HepG2 (cell line): Measurements from ENCODE around the gene GIPC1. TPM values are rescaled to one million over a fixed set of nuclear protein-coding genes. Genes with fewer than 3 reads are reported as not detected.

Experiments
- ARID4A ChIP-seq: sonication (generic); formaldehyde crosslinking; IDR thresholded peaks from 2 replicates; pipeline ENCODE4 v1.5.0; 2020; ENCODE audit warnings: mild to moderate bottlenecking, missing genetic modification reagents, borderline replicate concordance
- ATF1 ChIP-seq: IDR thresholded peaks from 2 replicates; pipeline ENCODE4 v1.6.1; 2016; ENCODE audit warnings: mild to moderate bottlenecking, control low read depth
- BHLHE40 ChIP-seq: IDR thresholded peaks from 2 replicates; pipeline ENCODE4 v1.6.1; 2011; ENCODE audit warnings: low read length, improper control_type of control experiment
- CC2D1A ChIP-seq: sonication (generic); formaldehyde crosslinking; IDR thresholded peaks from 2 replicates; pipeline ENCODE4 v1.8.1; 2023; ENCODE audit warnings: mild to moderate bottlenecking, missing genetic modification reagents
- E2F2 ChIP-seq: sonication (generic); formaldehyde crosslinking; IDR thresholded peaks from 2 replicates; pipeline ENCODE4 v1.4.0; 2020; ENCODE audit warnings: missing genetic modification reagents, borderline replicate concordance
- EED ChIP-seq: sonication (generic); formaldehyde crosslinking; IDR thresholded peaks from 2 replicates; pipeline ENCODE4 v1.5.0; 2020; ENCODE audit warnings: mild to moderate bottlenecking, missing genetic modification reagents
- HNRNPL ChIP-seq: fragments of 200-400 bp; formaldehyde crosslinking; IDR thresholded peaks from 2 replicates; pipeline ENCODE4 v1.6.1; 2017; ENCODE audit warnings: mild to moderate bottlenecking, low read depth, low read length
- MAX ChIP-seq: IDR thresholded peaks from 2 replicates; pipeline ENCODE4 v1.6.1; 2012; ENCODE audit warnings: inconsistent platforms
- NRL ChIP-seq: sonication (generic); formaldehyde crosslinking; IDR thresholded peaks from 2 replicates; pipeline ENCODE4 v1.5.0; 2020; ENCODE audit warnings: missing genetic modification reagents, mild to moderate bottlenecking, moderate library complexity, borderline replicate concordance
- PATZ1 ChIP-seq: sonication (generic); formaldehyde crosslinking; IDR thresholded peaks from 2 replicates; pipeline ENCODE4 v1.4.0; 2020; ENCODE audit warnings: missing genetic modification reagents
- RCOR2 ChIP-seq: IDR thresholded peaks from 2 replicates; pipeline ENCODE4 v1.6.1; 2016; ENCODE audit warnings: missing biosample characterization, missing genetic modification reagents
- SPEN ChIP-seq: sonication (generic); formaldehyde crosslinking; IDR thresholded peaks from 2 replicates; pipeline ENCODE4 v1.5.1; 2020; ENCODE audit warnings: low read depth, mild to moderate bottlenecking, missing genetic modification reagents
- ZNF503 ChIP-seq: sonication (generic); formaldehyde crosslinking; IDR thresholded peaks from 2 replicates; pipeline ENCODE4 v1.4.0; 2020; ENCODE audit warnings: missing genetic modification reagents
- ZNF777 ChIP-seq: sonication (generic); formaldehyde crosslinking; IDR thresholded peaks from 2 replicates; pipeline ENCODE4 v1.4.0; 2020; ENCODE audit warnings: missing genetic modification reagents
- ZXDC ChIP-seq: sonication (generic); formaldehyde crosslinking; IDR thresholded peaks from 2 replicates; pipeline ENCODE4 v1.5.0; 2020; ENCODE audit warnings: mild to moderate bottlenecking, missing genetic modification reagents
- polyA plus RNA-seq, 8 experiments: library from polyadenylated mRNA; depleted of rRNA in 3 of 8; stranded (reverse) in 7 of 8; unstranded in 1 of 8; fragments of >200 nt; fragmentation: Illumina TruSeq in 4 of 8; extraction: Trizol in 4 of 8; gene quantifications; 2 replicates each; pipeline versions ENCODE4 v1.2.1 to v1.2.3, GENCODE V29; 2011 to 2016; ENCODE audit warnings: low read depth in 4 of 8, missing spikeins in 1 of 8, mixed read lengths in 1 of 8; ENCODE audit not compliant: insufficient read depth in 1 of 8
- total RNA-seq, 5 experiments: library from RNA; depleted of rRNA; stranded (reverse); fragments of >200 nt; fragmentation: Illumina TruSeq; extraction: Trizol; gene quantifications; 2 replicates each; pipeline ENCODE4 v1.2.3, GENCODE V29; 2016; ENCODE audit warnings: low read depth in 1 of 5

GIPC1 gene
- total and polyA plus RNA-seq, 2 of the 13 experiments (the other 11 are each of a cell fraction or from before 2014, with no cell fraction given), result 27.1 to 48.1 TPM

GRCh38 chr19:14433554-14434501, 62.1 kb downstream of the GIPC1 start (continued):
- 0 out of 2 replicates have a peak, but pooled peaks have one; percentile 21 for TF ChIP-seq ARID4A (CRISPR knock-in tag)
- TF ChIP-seq ZXDC (CRISPR knock-in tag), result 0 out of 2 replicates have a peak, but pooled peaks have one; percentile 75
- TF ChIP-seq HNRNPL, result peak; percentile 75
- TF ChIP-seq CC2D1A (CRISPR knock-in tag), result no peak
- TF ChIP-seq ZNF777, result 0 out of 2 replicates have a peak, but pooled peaks have one; percentile 4
- TF ChIP-seq SPEN (CRISPR knock-in tag), result peak; percentile 54
- TF ChIP-seq RCOR2 (CRISPR knock-in tag), result no peak
- peak; percentile 85 for TF ChIP-seq BHLHE40
- no peak for TF ChIP-seq ATF1 (CRISPR knock-in tag)
- TF ChIP-seq PATZ1, result peak; percentile 11; the same call in 1 of the 2 replicates
- no peak for TF ChIP-seq ZNF503
- 0 out of 2 replicates have a peak, but pooled peaks have one; percentile 24 for TF ChIP-seq E2F2 (CRISPR knock-in tag)
- peak; percentile 43 for TF ChIP-seq MAX
- TF ChIP-seq NRL (CRISPR knock-in tag), result 0 out of 2 replicates have a peak, but pooled peaks have one; percentile 22
- TF ChIP-seq EED, result peak; percentile 35; the same call in 1 of the 2 replicates
